Endodermal cell (in vitro differentiated cells): Measurements from ENCODE around the gene RAB31. TPM values are rescaled to one million over a fixed set of nuclear protein-coding genes. Genes with fewer than 3 reads are reported as not detected.
"Not testable (repeated sequence)": the region's sequence is repeated elsewhere in the genome, so short reads cannot be mapped to it uniquely, and the experiment has no call there.

Experiments
- DNase-seq: peaks from one replicate; pipeline ENCODE4 v3.0.0-alpha.2; 2017
- H3K27ac ChIP-seq: 2 replicates; pipeline ENCODE4 v1.5.1; 2013; ENCODE audit warnings: mild to moderate bottlenecking, low read depth, low read length, moderate library complexity
- H3K27me3 ChIP-seq: 2 replicates; pipeline ENCODE4 v1.6.1; 2013; ENCODE audit warnings: mild to moderate bottlenecking, low read length, moderate library complexity; ENCODE audit not compliant: insufficient read depth, control insufficient read depth, poor library complexity, severe bottlenecking
- H3K36me3 ChIP-seq: 2 replicates; pipeline ENCODE4 v1.7.0; 2013; ENCODE audit warnings: mild to moderate bottlenecking, low read length, moderate library complexity; ENCODE audit not compliant: control insufficient read depth, insufficient read depth
- H3K4me1 ChIP-seq: one replicate; pipeline ENCODE4 v1.7.0; 2013; ENCODE audit warnings: low read length; ENCODE audit not compliant: control insufficient read depth, insufficient read depth
- H3K4me3 ChIP-seq: 2 replicates; pipeline ENCODE4 v1.5.1; 2013; ENCODE audit warnings: mild to moderate bottlenecking, low read length, moderate library complexity
- H3K9ac ChIP-seq: 2 replicates; pipeline ENCODE4 v1.6.1; 2013; ENCODE audit warnings: mild to moderate bottlenecking, low read length, moderate library complexity; ENCODE audit not compliant: poor library complexity, severe bottlenecking; ENCODE audit errors: extremely low read depth
- H3K9me3 ChIP-seq: 2 replicates; pipeline ENCODE4 v1.6.1; 2013; ENCODE audit warnings: mild to moderate bottlenecking, low read length, moderate library complexity; ENCODE audit not compliant: control insufficient read depth
- H3K27ac Mint-ChIP-seq: 2 replicates; pipeline ENCODE4 v1.8.0; 2020; ENCODE audit warnings: mixed read lengths
- H3K27me3 Mint-ChIP-seq: 2 replicates; pipeline ENCODE4 v1.8.0; 2021; ENCODE audit warnings: mild to moderate bottlenecking, mixed read lengths; ENCODE audit not compliant: insufficient read depth
- H3K36me3 Mint-ChIP-seq: 2 replicates; pipeline ENCODE4 v1.8.0; 2020; ENCODE audit warnings: low read depth, mixed read lengths
- H3K4me1 Mint-ChIP-seq: 2 replicates; pipeline ENCODE4 v1.8.0; 2020; ENCODE audit warnings: mixed read lengths
- H3K4me3 Mint-ChIP-seq: 2 replicates; pipeline ENCODE4 v1.8.0; 2020; ENCODE audit warnings: mild to moderate bottlenecking, moderate library complexity, mixed read lengths
- H3K9me3 Mint-ChIP-seq: 2 replicates; pipeline ENCODE4 v1.8.0; 2020; ENCODE audit warnings: mild to moderate bottlenecking, mixed read lengths
- WGBS, 2 experiments: methylation state at CpG; one replicate each; pipeline versions ENCODE4 v1.1.5 to v1.1.7; 2013; ENCODE audit warnings: missing lambda C conversion rate in 2 of 2, mixed read lengths in 1 of 2; ENCODE audit not compliant: insufficient coverage in 1 of 2, insufficient read length in 1 of 2; 5-methylcytosine and 5-hydroxymethylcytosine counted together
- total RNA-seq, 2 donors: library from RNA; stranded (reverse); fragmentation: NEBNext Ultra II Directional in 1 of 2; extraction: Animal tissue kit (Norgen Biotek cat#: 25700) in 1 of 2; gene quantifications; 2 replicates in 1 of 2; 3 replicates in 1 of 2; pipeline ENCODE4 v1.2.1, GENCODE V29; 2021
- TF ChIP-seq, protein P1 (sequence below): fragments of 200-600 bp; sonication (generic); conservative IDR thresholded peaks from 2 replicates; pipeline ENCODE4 v1.5.0; 2021; ENCODE audit warnings: antibody characterized with exemption, mild to moderate bottlenecking

Gene RAB31
- total RNA-seq, 2 donors from 2014 or later, result 11.7 to 20.3 TPM

DNA sequence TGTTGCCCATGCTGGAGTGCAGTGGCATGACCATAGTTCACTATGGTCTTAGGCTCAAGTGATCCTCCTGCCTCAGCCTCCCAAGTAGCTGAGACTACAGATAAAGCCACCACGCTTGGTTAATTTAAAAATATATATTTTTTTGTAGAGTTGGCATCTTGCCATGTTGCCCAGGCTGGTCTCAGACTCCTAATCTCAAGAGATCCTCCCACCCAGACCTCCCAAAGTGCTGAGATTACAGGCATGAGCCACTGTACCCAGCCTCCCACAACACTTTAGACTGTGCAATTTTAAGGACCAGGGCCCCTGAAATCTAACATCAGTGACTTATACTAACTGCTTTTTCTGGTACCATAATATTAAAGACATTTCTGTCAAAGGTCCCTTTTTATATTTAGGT lies 182.9 kb downstream of the RAB31 start:
- H3K4me1 ChIP-seq, result no peaks in the 10 kb centered on the region
- H3K9me3 ChIP-seq, result no peaks in the 10 kb centered on the region
- no peaks in the 10 kb centered on the region for H3K36me3 ChIP-seq
- H3K9me3 Mint-ChIP-seq, result no peaks in the 10 kb centered on the region
- H3K27me3 Mint-ChIP-seq, result peaks cover 46% of the 10 kb centered on the region
- WGBS, 2 experiments, result no CpG with 5 or more reads among the region's 1 CpG
- DNase-seq, result peak; percentile 5
- H3K4me3 Mint-ChIP-seq, result no peak overlapping the region
- H3K27me3 ChIP-seq, result no peaks in the 10 kb centered on the region
- no peaks in the 10 kb centered on the region for H3K36me3 Mint-ChIP-seq
- H3K27ac Mint-ChIP-seq, result no peak overlapping the region
- H3K27ac ChIP-seq, result no peak overlapping the region
- H3K9ac ChIP-seq, result no peak overlapping the region
- H3K4me3 ChIP-seq, result no peak overlapping the region
- H3K4me1 Mint-ChIP-seq, result no peaks in the 10 kb centered on the region
- TF ChIP-seq, protein P1, sequence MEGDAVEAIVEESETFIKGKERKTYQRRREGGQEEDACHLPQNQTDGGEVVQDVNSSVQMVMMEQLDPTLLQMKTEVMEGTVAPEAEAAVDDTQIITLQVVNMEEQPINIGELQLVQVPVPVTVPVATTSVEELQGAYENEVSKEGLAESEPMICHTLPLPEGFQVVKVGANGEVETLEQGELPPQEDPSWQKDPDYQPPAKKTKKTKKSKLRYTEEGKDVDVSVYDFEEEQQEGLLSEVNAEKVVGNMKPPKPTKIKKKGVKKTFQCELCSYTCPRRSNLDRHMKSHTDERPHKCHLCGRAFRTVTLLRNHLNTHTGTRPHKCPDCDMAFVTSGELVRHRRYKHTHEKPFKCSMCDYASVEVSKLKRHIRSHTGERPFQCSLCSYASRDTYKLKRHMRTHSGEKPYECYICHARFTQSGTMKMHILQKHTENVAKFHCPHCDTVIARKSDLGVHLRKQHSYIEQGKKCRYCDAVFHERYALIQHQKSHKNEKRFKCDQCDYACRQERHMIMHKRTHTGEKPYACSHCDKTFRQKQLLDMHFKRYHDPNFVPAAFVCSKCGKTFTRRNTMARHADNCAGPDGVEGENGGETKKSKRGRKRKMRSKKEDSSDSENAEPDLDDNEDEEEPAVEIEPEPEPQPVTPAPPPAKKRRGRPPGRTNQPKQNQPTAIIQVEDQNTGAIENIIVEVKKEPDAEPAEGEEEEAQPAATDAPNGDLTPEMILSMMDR, result no peak

GRCh38 chr18:9891515-9891914 lies 183.4 kb downstream of the RAB31 start:
- DNase-seq, H3K27ac ChIP-seq, H3K9me3 ChIP-seq, H3K27ac Mint-ChIP-seq, H3K4me1 Mint-ChIP-seq, H3K4me1 ChIP-seq, H3K36me3 ChIP-seq, H3K4me3 ChIP-seq, H3K4me3 Mint-ChIP-seq, H3K27me3 ChIP-seq, H3K9ac ChIP-seq, H3K9me3 Mint-ChIP-seq, H3K36me3 Mint-ChIP-seq: not testable (repeated sequence)
- peaks cover 44% of the 10 kb centered on the region for H3K27me3 Mint-ChIP-seq
- 90 to 93% methylated on average over 2 to 4 of the region's 4 CpGs for WGBS, 2 experiments

GRCh38 chr18:9894454-9895068 lies 186.5 kb downstream of the RAB31 start:
- no peaks in the 10 kb centered on the region for H3K36me3 ChIP-seq
- no peak overlapping the region for H3K4me3 ChIP-seq
- H3K27me3 ChIP-seq, result peaks cover 23% of the 10 kb centered on the region
- H3K9ac ChIP-seq, result no peak overlapping the region
- Mint-ChIP-seq H3K36me3 (no peaks in the 10 kb centered on the region), H3K27ac (no peak overlapping the region), H3K4me3 (no peak overlapping the region), H3K9me3 (no peaks in the 10 kb centered on the region), H3K27me3 (peaks cover 54% of the 10 kb centered on the region), H3K4me1 (peaks cover 9% of the 10 kb centered on the region)
- WGBS, 2 experiments, result 94 to 96% methylated on average over 5 to 6 of the region's 6 CpGs
- TF ChIP-seq, protein P1, result no peak
- no peak for DNase-seq
- no peaks in the 10 kb centered on the region for H3K4me1 ChIP-seq
- H3K9me3 ChIP-seq, result peaks cover 6% of the 10 kb centered on the region
- no peak overlapping the region for H3K27ac ChIP-seq

GRCh38 chr18:9897129-9897528 lies 189.0 kb downstream of the RAB31 start:
- Mint-ChIP-seq H3K27me3 (peaks cover 65% of the 10 kb centered on the region), H3K9me3 (no peaks in the 10 kb centered on the region), H3K27ac (no peak overlapping the region), H3K4me1 (peaks cover 20% of the 10 kb centered on the region), H3K4me3 (no peak overlapping the region), H3K36me3 (no peaks in the 10 kb centered on the region)
- peaks cover 4% of the 10 kb centered on the region for H3K4me1 ChIP-seq
- TF ChIP-seq, protein P1, result no peak
- no peak overlapping the region for H3K4me3 ChIP-seq
- 94 to 96% methylated on average over 4 to 5 of the region's 5 CpGs for WGBS, 2 experiments
- H3K27ac ChIP-seq, result no peak overlapping the region
- H3K27me3 ChIP-seq, result peaks cover 40% of the 10 kb centered on the region
- peaks cover 6% of the 10 kb centered on the region for H3K9me3 ChIP-seq
- H3K9ac ChIP-seq, result no peak overlapping the region
- DNase-seq, result peak; percentile 42
- no peaks in the 10 kb centered on the region for H3K36me3 ChIP-seq

GRCh38 chr18:9897787-9898291 lies 189.7 kb downstream of the RAB31 start:
- H3K4me3 ChIP-seq, H3K9ac ChIP-seq, H3K4me3 Mint-ChIP-seq, H3K9me3 Mint-ChIP-seq, H3K4me1 ChIP-seq, H3K36me3 Mint-ChIP-seq, H3K36me3 ChIP-seq, H3K27ac ChIP-seq, H3K9me3 ChIP-seq, H3K27ac Mint-ChIP-seq: not testable (repeated sequence)
- peak; percentile 12 for DNase-seq
- H3K27me3 ChIP-seq, result peaks cover 40% of the 10 kb centered on the region
- Mint-ChIP-seq H3K27me3 (peaks cover 62% of the 10 kb centered on the region), H3K4me1 (peaks cover 21% of the 10 kb centered on the region)
- WGBS, 2 experiments, result 92 to 95% methylated on average over 10 of the region's 10 CpGs
